ENCODE measurements around the gene CNN3.
A peak's percentile ranks its signal among the peaks of the same experiment; 100 is the strongest.

Gene CNN3

DNA sequence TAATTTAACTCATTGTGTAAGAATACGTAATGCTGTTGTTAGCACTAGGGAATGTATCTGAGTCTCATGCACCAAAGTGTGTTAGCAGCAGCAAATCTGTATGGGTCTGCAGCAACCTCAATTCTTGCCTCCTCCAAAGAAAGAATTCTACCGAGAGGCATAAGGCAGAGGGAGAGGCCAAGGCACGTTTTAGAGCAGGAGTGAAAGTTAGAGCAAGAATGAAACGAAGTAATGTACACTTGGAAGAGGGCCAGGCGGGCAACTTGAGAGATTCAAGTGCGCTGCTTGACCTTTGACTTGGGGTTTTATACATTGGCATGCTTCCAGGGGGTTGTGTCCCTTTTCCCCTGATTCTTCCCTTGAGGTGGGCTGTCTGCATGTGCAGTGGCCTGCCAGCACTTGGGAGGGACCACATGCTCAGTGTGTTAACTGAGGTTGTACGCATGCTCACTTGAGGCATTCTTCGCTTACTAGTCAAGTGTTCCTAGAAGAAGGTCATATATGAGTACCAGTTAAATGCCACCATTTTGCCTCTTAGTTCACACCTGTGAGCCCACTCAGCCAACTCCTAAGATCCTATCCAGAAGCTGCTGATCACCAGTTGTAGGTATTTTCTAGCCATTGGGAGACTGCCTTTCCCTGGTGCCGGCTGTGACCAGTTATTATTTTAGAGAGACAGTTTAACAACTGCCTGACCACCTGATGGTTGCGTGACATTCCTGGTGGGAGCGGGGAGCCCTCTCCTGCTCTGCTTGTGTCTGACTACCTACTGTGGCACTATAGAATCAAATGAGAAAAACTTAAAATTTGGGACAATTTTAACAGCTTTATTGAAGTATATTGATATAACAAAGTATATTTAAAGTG lies 2.7 kb upstream of the CNN3 start:
- Histone ChIP-seq H3K9ac (ENCODE audit: low read depth, low read length, poor library complexity, severe bottlenecking) (no peak overlapping the region), H3K4me3 (ENCODE audit: low read length, poor library complexity, severe bottlenecking) (peak overlapping the region; percentile 21), H3K9me3 (ENCODE audit: insufficient read depth, low read depth, low read length) (no peaks in the 10 kb centered on the region), H3K9me2 (replicated peaks; ENCODE audit: low read depth, low read length) (no peaks in the 10 kb centered on the region), H2AFZ (ENCODE audit: low read length) (no peak overlapping the region), H3K79me2 (ENCODE audit: insufficient read depth, low read length) (peaks cover 16% of the 10 kb centered on the region), H3K4me2 (ENCODE audit: low read depth, low read length, poor library complexity, severe bottlenecking) (peak overlapping the region; percentile 74), H3K4me1 (ENCODE audit: insufficient read depth, low read length, poor library complexity, severe bottlenecking) (peaks cover 23% of the 10 kb centered on the region), H3K36me3 (ENCODE audit: insufficient read depth, low read length) (no peaks in the 10 kb centered on the region), H4K20me1 (ENCODE audit: insufficient read depth, low read length, poor library complexity, severe bottlenecking) (peaks cover 4% of the 10 kb centered on the region), H3K27me3 (ENCODE audit: insufficient read depth, low read length, poor library complexity, severe bottlenecking) (no peaks in the 10 kb centered on the region), H3F3A (ENCODE audit: low read depth) (no peaks in the 10 kb centered on the region)
- TF ChIP-seq EZH2phosphoT487 (IDR thresholded peaks at IDR 0.05; ENCODE audit: borderline replicate concordance): no peak
- TF ChIP-seq, protein P1, sequence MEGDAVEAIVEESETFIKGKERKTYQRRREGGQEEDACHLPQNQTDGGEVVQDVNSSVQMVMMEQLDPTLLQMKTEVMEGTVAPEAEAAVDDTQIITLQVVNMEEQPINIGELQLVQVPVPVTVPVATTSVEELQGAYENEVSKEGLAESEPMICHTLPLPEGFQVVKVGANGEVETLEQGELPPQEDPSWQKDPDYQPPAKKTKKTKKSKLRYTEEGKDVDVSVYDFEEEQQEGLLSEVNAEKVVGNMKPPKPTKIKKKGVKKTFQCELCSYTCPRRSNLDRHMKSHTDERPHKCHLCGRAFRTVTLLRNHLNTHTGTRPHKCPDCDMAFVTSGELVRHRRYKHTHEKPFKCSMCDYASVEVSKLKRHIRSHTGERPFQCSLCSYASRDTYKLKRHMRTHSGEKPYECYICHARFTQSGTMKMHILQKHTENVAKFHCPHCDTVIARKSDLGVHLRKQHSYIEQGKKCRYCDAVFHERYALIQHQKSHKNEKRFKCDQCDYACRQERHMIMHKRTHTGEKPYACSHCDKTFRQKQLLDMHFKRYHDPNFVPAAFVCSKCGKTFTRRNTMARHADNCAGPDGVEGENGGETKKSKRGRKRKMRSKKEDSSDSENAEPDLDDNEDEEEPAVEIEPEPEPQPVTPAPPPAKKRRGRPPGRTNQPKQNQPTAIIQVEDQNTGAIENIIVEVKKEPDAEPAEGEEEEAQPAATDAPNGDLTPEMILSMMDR (conservative IDR thresholded peaks at IDR 0.05; ENCODE audit: low read length): no peak

DNA sequence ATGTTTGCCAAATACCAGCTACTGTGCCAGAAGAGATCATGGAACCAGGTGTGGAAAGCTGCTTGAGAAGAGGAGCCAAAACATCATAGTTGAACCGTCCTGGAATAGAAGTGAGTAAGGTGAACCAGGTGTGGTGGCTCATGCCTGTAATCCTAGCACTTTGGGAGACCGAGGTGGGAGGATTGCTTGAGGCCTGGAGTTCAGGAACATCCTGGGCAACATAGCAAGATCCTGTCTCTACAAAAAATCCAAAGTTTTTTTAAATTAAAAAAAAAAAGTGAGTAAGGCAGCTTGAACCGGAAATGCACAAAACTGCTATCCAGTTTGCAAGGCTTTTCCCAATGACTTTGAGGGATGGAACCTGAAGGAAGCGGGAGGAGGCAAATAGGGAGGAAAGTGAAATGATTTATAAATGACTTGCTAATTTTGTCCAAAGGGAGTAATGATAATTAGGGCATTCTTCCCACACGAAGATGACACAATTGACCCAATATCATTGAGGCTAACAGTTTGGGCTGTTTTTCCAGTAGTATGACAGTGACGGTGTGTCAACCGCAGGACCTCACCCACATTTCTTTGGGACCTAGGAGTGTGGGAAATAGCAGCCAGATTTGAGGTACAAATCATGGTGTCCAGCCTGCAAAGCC lies 1.5 kb upstream of the CNN3 start:
- no peaks in the 10 kb centered on the region for H3K27me3 ChIP-seq (ENCODE audit: insufficient read depth, low read length, poor library complexity, severe bottlenecking)
- no peak overlapping the region for H3K9ac ChIP-seq (ENCODE audit: low read depth, low read length, poor library complexity, severe bottlenecking)
- H3K4me1 ChIP-seq (ENCODE audit: insufficient read depth, low read length, poor library complexity, severe bottlenecking): peaks cover 31% of the 10 kb centered on the region
- H3K9me2 ChIP-seq (replicated peaks; ENCODE audit: low read depth, low read length): no peaks in the 10 kb centered on the region
- H4K20me1 ChIP-seq (ENCODE audit: insufficient read depth, low read length, poor library complexity, severe bottlenecking): peaks cover 13% of the 10 kb centered on the region
- H3K79me2 ChIP-seq (ENCODE audit: insufficient read depth, low read length): peaks cover 27% of the 10 kb centered on the region
- peak overlapping the region; percentile 74 for H3K4me2 ChIP-seq (ENCODE audit: low read depth, low read length, poor library complexity, severe bottlenecking)
- no peaks in the 10 kb centered on the region for H3K36me3 ChIP-seq (ENCODE audit: insufficient read depth, low read length)
- no peaks in the 10 kb centered on the region for H3F3A ChIP-seq (ENCODE audit: low read depth)
- TF ChIP-seq, protein P1 (conservative IDR thresholded peaks at IDR 0.05; ENCODE audit: low read length): no peak
- TF ChIP-seq EZH2phosphoT487 (IDR thresholded peaks at IDR 0.05; ENCODE audit: borderline replicate concordance): no peak
- H3K4me3 ChIP-seq (ENCODE audit: low read length, poor library complexity, severe bottlenecking): peak overlapping the region; percentile 86
- no peaks in the 10 kb centered on the region for H3K9me3 ChIP-seq (ENCODE audit: insufficient read depth, low read depth, low read length)
- no peak overlapping the region for H2AFZ ChIP-seq (ENCODE audit: low read length)

GRCh38 chr1:94927405-94928175 lies 680 bp upstream of the CNN3 start:
- Histone ChIP-seq H4K20me1 (ENCODE audit: insufficient read depth, low read length, poor library complexity, severe bottlenecking) (peaks cover 16% of the 10 kb centered on the region), H3K27me3 (ENCODE audit: insufficient read depth, low read length, poor library complexity, severe bottlenecking) (no peaks in the 10 kb centered on the region), H3K9me2 (replicated peaks; ENCODE audit: low read depth, low read length) (no peaks in the 10 kb centered on the region), H3K9me3 (ENCODE audit: insufficient read depth, low read depth, low read length) (no peaks in the 10 kb centered on the region), H3K9ac (ENCODE audit: low read depth, low read length, poor library complexity, severe bottlenecking) (peak overlapping the region; percentile 69), H3K36me3 (ENCODE audit: insufficient read depth, low read length) (no peaks in the 10 kb centered on the region), H3K79me2 (ENCODE audit: insufficient read depth, low read length) (peaks cover 36% of the 10 kb centered on the region), H2AFZ (ENCODE audit: low read length) (peak overlapping the region; percentile 65; the same call in 1 of the 2 replicates), H3K4me2 (ENCODE audit: low read depth, low read length, poor library complexity, severe bottlenecking) (peak overlapping the region; percentile 74), H3K4me3 (ENCODE audit: low read length, poor library complexity, severe bottlenecking) (peak overlapping the region; percentile 86), H3K4me1 (ENCODE audit: insufficient read depth, low read length, poor library complexity, severe bottlenecking) (peaks cover 39% of the 10 kb centered on the region), H3F3A (ENCODE audit: low read depth) (no peaks in the 10 kb centered on the region)
- no peak for TF ChIP-seq EZH2phosphoT487 (IDR thresholded peaks at IDR 0.05; ENCODE audit: borderline replicate concordance)
- TF ChIP-seq, protein P1 (conservative IDR thresholded peaks at IDR 0.05; ENCODE audit: low read length): no peak
